Nucleus accumbens (tissue), 56 donors: ENCODE data around the gene DLL1.
A peak's percentile ranks its signal among the peaks of the same experiment; 100 is the strongest.

Experiments
- DNase-seq, 56 donors: peaks; one replicate each; lab custom pipeline; 2025; lab: John Stamatoyannopoulos, UW

The DLL1 gene

GRCh38 chr6:170283212-170284081 is 7.4 kb downstream of the DLL1 start:
- DNase-seq: no peak

DNA sequence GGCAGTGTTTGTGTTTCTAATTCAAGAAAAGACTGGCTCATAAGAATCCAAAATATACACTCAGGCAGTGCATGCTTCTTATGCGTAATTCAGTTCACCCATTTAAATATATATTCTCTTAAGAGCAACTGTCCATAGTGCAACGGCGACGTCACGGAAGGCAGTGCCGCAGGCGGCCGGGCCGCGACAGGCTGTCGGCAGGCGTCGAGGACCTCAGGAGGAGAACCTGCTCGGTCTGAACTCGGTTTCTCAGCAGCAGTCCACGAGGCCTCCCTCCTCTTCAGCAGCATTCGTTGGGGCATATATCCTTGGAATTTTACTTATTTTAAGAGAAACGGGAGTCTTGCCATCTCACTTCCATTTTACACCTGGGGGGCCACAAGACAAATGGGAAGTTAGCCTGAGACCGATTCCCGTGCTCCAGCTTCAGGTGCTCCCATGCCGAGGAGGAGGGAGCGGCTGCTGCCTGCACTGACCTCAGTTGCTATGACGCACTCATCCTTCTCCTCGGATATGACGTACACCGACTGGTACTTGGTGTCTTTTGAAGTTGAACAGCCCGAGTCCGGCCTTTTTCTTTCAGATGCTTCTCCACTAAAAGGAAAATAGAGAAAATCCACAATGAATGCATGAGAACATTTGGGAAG is 8.2 kb downstream of the DLL1 start:
- no peak for DNase-seq

- no peak for DNase-seq
Observed at GRCh38 chr6:170281331-170282292, 9.3 kb downstream of the DLL1 start.

DNA sequence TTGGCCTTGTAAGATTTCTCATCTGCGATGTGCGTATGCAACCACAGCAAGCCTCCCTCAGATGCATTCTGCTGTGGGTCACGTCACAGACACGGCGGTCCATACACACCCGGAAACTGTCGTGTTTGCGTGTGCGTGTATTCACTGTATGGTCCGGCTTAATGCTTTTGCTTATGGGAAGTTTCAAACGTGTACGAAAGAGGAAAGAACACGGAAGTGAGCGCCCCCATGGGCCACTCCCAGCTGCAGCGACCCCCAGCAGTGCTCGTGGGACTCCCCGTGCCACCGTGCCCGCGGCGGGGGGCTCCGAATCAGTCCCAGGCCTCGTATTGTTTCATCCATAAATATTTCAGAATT is 10.2 kb downstream of the DLL1 start:
- no peak for DNase-seq

GRCh38 chr6:170279977-170280688 is 10.7 kb downstream of the DLL1 start:
- DNase-seq: peak in 5 of 56 donors; percentile 21 to 50 (median 28)

GRCh38 chr6:170279426-170279825 is 11.5 kb downstream of the DLL1 start:
- DNase-seq: no peak

DNA sequence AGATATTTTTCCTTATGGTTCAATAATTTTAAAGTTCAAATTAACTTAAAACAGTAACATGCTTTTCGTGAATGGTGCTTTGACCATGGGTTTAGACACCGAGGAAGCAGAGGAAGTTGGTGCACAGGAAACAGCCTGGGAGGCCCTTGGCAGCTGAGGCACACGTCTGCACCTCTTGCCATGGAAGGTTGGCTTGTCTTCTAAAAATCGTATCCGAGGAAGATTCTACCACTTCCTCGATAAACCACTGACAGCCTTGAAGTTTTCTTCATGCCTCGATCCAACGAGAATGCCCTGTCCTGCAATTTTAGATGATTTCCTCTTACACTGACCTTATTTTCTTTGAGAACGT is 12.2 kb downstream of the DLL1 start:
- DNase-seq: no peak

GRCh38 chr6:170277893-170278742 is 12.8 kb downstream of the DLL1 start:
- DNase-seq: no peak

- no peak for DNase-seq
Observed at GRCh38 chr6:170276369-170277057, 14.4 kb downstream of the DLL1 start.

- DNase-seq: no peak
Observed at GRCh38 chr6:170274713-170275560, 15.9 kb downstream of the DLL1 start.

- DNase-seq: peak in 2 of 56 donors; percentile 33 to 37
Observed at GRCh38 chr6:170273681-170274080, 17.2 kb downstream of the DLL1 start.

- no peak for DNase-seq
Observed at GRCh38 chr6:170273191-170273590, 17.7 kb downstream of the DLL1 start.

- no peak for DNase-seq
Observed at GRCh38 chr6:170272341-170273065, 18.4 kb downstream of the DLL1 start.

GRCh38 chr6:170271771-170272314 is 19.0 kb downstream of the DLL1 start:
- peak in 1 of 56 donors; percentile 37 for DNase-seq

GRCh38 chr6:170270984-170271593 is 19.8 kb downstream of the DLL1 start:
- DNase-seq: no peak

DNA sequence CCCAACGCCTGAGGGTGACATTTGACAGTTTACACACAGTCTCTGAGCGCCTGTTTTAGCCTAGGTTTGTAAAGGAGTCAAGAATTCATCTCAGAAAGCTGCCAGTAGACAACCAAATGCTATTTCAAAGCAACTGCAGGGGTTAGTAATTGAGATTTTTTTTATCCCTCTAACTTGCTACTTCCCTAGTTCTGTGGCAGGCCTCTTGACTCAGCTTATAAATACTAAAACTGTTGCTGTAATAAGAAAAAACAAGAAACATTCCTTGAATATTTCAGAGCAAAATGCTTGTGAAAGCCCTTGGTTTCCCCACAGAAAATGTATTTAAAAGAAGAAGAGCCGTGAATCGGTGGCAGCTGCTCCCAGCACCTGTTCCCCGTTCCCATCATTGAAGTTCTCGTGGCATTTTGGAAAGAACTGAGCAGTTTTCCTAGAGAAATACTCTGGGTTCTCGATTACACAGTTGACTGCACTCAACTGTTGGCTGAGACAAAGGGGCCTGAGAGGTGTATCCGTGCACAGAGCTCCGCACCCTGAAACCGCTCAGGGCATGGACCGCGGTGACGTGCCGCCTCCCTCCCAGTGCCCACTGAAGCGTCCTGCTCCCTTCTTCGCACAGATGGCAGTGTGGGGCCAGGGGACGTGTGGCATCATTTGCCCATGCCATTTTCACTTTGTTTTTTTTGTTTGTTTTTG is 20.9 kb downstream of the DLL1 start:
- DNase-seq: no peak
